Liver (tissue), 2 donors: Measurements from ENCODE around the gene SMARCE1.

Source experiments
- GABPA ChIP-seq, 2 donors: IDR thresholded peaks in 1 of 2; conservative IDR thresholded peaks in 1 of 2; 2 replicates each; pipeline ENCODE4 v1.6.1; 2016; ENCODE audit warnings: antibody characterized with exemption in 2 of 2, mild to moderate bottlenecking in 1 of 2, moderate library complexity in 1 of 2
- MAX ChIP-seq: IDR thresholded peaks from 2 replicates; pipeline ENCODE4 v1.6.1; 2016; ENCODE audit warnings: antibody characterized with exemption
- donor health status: healthy.

- TF ChIP-seq MAX: no peak
- TF ChIP-seq GABPA (IDR thresholded peaks at IDR 0.05 in 1 of 2, conservative IDR thresholded peaks at IDR 0.05 in 1 of 2): no peak
These were observed 49.4 kb downstream of the SMARCE1 start for GRCh38 chr17:40598301-40598618.
